Duodenal mucosa (tissue), 2 donors: ENCODE measurements around the gene LLCFC1.

Source experiments
- H3K27ac ChIP-seq: one replicate; pipeline ENCODE4 v1.7.0; 2013; ENCODE audit warnings: low read depth, low read length
- H3K27me3 ChIP-seq, 2 donors: one replicate each; pipeline ENCODE4 v1.7.0; 2013; ENCODE audit warnings: low read length in 2 of 2, control low read depth in 1 of 2; ENCODE audit not compliant: insufficient read depth in 2 of 2, control insufficient read depth in 1 of 2
- H3K36me3 ChIP-seq, 2 donors: one replicate each; pipeline ENCODE4 v1.7.0; 2013; ENCODE audit warnings: low read length in 2 of 2, control low read depth in 1 of 2; ENCODE audit not compliant: insufficient read depth in 2 of 2, control insufficient read depth in 1 of 2
- H3K4me1 ChIP-seq, 2 donors: one replicate each; pipeline ENCODE4 v1.7.0; 2013; ENCODE audit warnings: low read length in 2 of 2, control low read depth in 1 of 2; ENCODE audit not compliant: insufficient read depth in 2 of 2, control insufficient read depth in 1 of 2
- H3K4me3 ChIP-seq, 2 donors: one replicate each; pipeline ENCODE4 v1.7.0; 2013; ENCODE audit warnings: low read length in 2 of 2, low read depth in 1 of 2
- H3K9ac ChIP-seq, 2 donors: one replicate each; pipeline ENCODE4 v1.7.0; 2013; ENCODE audit warnings: low read length in 2 of 2, low read depth in 1 of 2
- H3K9me3 ChIP-seq, 2 donors: one replicate each; pipeline ENCODE4 v1.7.0; 2013; ENCODE audit warnings: low read length in 2 of 2, control low read depth in 1 of 2; ENCODE audit not compliant: control insufficient read depth in 1 of 2

The LLCFC1 gene

GRCh38 chr7:142925413-142925812, 13.9 kb upstream of the LLCFC1 start:
- Histone ChIP-seq H3K27me3 (no peaks in the 10 kb centered on the region), H3K4me3 (no peak overlapping the region), H3K36me3 (no peaks in the 10 kb centered on the region), H3K9me3 (no peaks in the 10 kb centered on the region), H3K9ac (no peak overlapping the region), H3K4me1 (peaks cover 6 to 8% of the 10 kb centered on the region in 2 donors), H3K27ac (no peak overlapping the region)

- no peaks in the 10 kb centered on the region for H3K9me3 ChIP-seq
- H3K27me3 ChIP-seq, result no peaks in the 10 kb centered on the region
- H3K4me1 ChIP-seq, result peaks cover 6 to 8% of the 10 kb centered on the region in 2 donors
- no peak overlapping the region for H3K9ac ChIP-seq
- H3K27ac ChIP-seq, result no peak overlapping the region
- no peak overlapping the region for H3K4me3 ChIP-seq
- H3K36me3 ChIP-seq, result no peaks in the 10 kb centered on the region
These were observed 12.1 kb upstream of the LLCFC1 start for GRCh38 chr7:142927085-142927745.

GRCh38 chr7:142927949-142928348, 11.3 kb upstream of the LLCFC1 start:
- H3K36me3 ChIP-seq, result no peaks in the 10 kb centered on the region
- no peak overlapping the region for H3K9ac ChIP-seq
- no peak overlapping the region for H3K4me3 ChIP-seq
- no peaks in the 10 kb centered on the region for H3K27me3 ChIP-seq
- no peaks in the 10 kb centered on the region for H3K9me3 ChIP-seq
- peaks cover 6 to 8% of the 10 kb centered on the region in 2 donors for H3K4me1 ChIP-seq
- H3K27ac ChIP-seq, result no peak overlapping the region

GRCh38 chr7:142930126-142930730, 9.1 kb upstream of the LLCFC1 start:
- H3K27ac ChIP-seq, result no peak overlapping the region
- no peaks in the 10 kb centered on the region for H3K27me3 ChIP-seq
- no peaks in the 10 kb centered on the region for H3K9me3 ChIP-seq
- H3K36me3 ChIP-seq, result no peaks in the 10 kb centered on the region
- H3K9ac ChIP-seq, result no peak overlapping the region
- no peaks in the 10 kb centered on the region for H3K4me1 ChIP-seq
- no peak overlapping the region for H3K4me3 ChIP-seq

GRCh38 chr7:142932386-142933091, 6.7 kb upstream of the LLCFC1 start:
- Histone ChIP-seq H3K27ac (no peak overlapping the region), H3K4me1 (no peaks in the 10 kb centered on the region), H3K4me3 (no peak overlapping the region), H3K27me3 (no peaks in the 10 kb centered on the region), H3K36me3 (no peaks in the 10 kb centered on the region), H3K9ac (no peak overlapping the region), H3K9me3 (no peaks in the 10 kb centered on the region)

- no peak overlapping the region for H3K4me3 ChIP-seq
- H3K9me3 ChIP-seq, result no peaks in the 10 kb centered on the region
- H3K27ac ChIP-seq, result no peak overlapping the region
- H3K27me3 ChIP-seq, result no peaks in the 10 kb centered on the region
- H3K4me1 ChIP-seq, result no peaks in the 10 kb centered on the region
- H3K9ac ChIP-seq, result no peak overlapping the region
- no peaks in the 10 kb centered on the region for H3K36me3 ChIP-seq
These were observed 6.2 kb upstream of the LLCFC1 start for GRCh38 chr7:142933092-142933475.

GRCh38 chr7:142933624-142934023, 5.7 kb upstream of the LLCFC1 start, which contains the start of gene TRPV5:
TRPV5 (minus strand) TSS chr7:142933746; CDS start chr7:142933459, 287 bp downstream.
- no peaks in the 10 kb centered on the region for H3K27me3 ChIP-seq
- no peak within 1 kb of the TSS for H3K9ac ChIP-seq
- H3K4me1 ChIP-seq, result no peaks in the 10 kb centered on the region
- no peak within 1 kb of the TSS for H3K4me3 ChIP-seq
- H3K36me3 ChIP-seq, result no peaks in the 10 kb centered on the region
- no peak within 1 kb of the TSS for H3K27ac ChIP-seq
- H3K9me3 ChIP-seq, result no peaks in the 10 kb centered on the region

GRCh38 chr7:142934056-142934455, 5.2 kb upstream of the LLCFC1 start:
- H3K4me3 ChIP-seq, result no peak overlapping the region
- H3K36me3 ChIP-seq, result no peaks in the 10 kb centered on the region
- no peaks in the 10 kb centered on the region for H3K4me1 ChIP-seq
- H3K27me3 ChIP-seq, result no peaks in the 10 kb centered on the region
- no peaks in the 10 kb centered on the region for H3K9me3 ChIP-seq
- no peak overlapping the region for H3K27ac ChIP-seq
- no peak overlapping the region for H3K9ac ChIP-seq

- Histone ChIP-seq H3K4me1 (no peaks in the 10 kb centered on the region), H3K27me3 (no peaks in the 10 kb centered on the region), H3K4me3 (no peak overlapping the region), H3K9me3 (no peaks in the 10 kb centered on the region), H3K36me3 (no peaks in the 10 kb centered on the region), H3K9ac (no peak overlapping the region), H3K27ac (no peak overlapping the region)
These were observed 3.2 kb upstream of the LLCFC1 start for GRCh38 chr7:142935941-142936565.

GRCh38 chr7:142938611-142939010, 673 bp upstream of the LLCFC1 start:
- H3K9ac ChIP-seq, result no peak overlapping the region
- H3K27ac ChIP-seq, result no peak overlapping the region
- H3K4me3 ChIP-seq, result no peak overlapping the region
- no peaks in the 10 kb centered on the region for H3K36me3 ChIP-seq
- H3K27me3 ChIP-seq, result no peaks in the 10 kb centered on the region
- no peaks in the 10 kb centered on the region for H3K4me1 ChIP-seq
- no peaks in the 10 kb centered on the region for H3K9me3 ChIP-seq
